Nephron progenitor cell (in vitro differentiated cells): ENCODE data around the gene OR4D9.
A peak's percentile ranks its signal among the peaks of the same experiment; 100 is the strongest.

Experiments
- DNase-seq: peaks from one replicate; pipeline ENCODE4 v3.0.0; 2021
- H3K27ac Mint-ChIP-seq: 2 replicates; pipeline ENCODE4 v1.8.0; 2021; ENCODE audit warnings: mild to moderate bottlenecking, moderate library complexity, mixed read lengths
- H3K27me3 Mint-ChIP-seq: 2 replicates; pipeline ENCODE4 v1.8.0; 2021; ENCODE audit warnings: mild to moderate bottlenecking, low read depth, mixed read lengths; ENCODE audit not compliant: poor library complexity
- H3K36me3 Mint-ChIP-seq: 2 replicates; pipeline ENCODE4 v1.8.0; 2021; ENCODE audit warnings: low read depth, mixed read lengths
- H3K4me1 Mint-ChIP-seq: 2 replicates; pipeline ENCODE4 v1.8.0; 2021; ENCODE audit warnings: mixed read lengths
- H3K4me3 Mint-ChIP-seq: 2 replicates; pipeline ENCODE4 v1.8.0; 2021; ENCODE audit warnings: mild to moderate bottlenecking, moderate library complexity, mixed read lengths
- H3K9me3 Mint-ChIP-seq: 2 replicates; pipeline ENCODE4 v1.8.0; 2021; ENCODE audit warnings: mild to moderate bottlenecking, moderate library complexity, mixed read lengths
- CTCF ChIP-seq: fragments of 200-600 bp; sonication (generic); IDR thresholded peaks from 2 replicates; pipeline ENCODE4 v1.5.0; 2021; ENCODE audit warnings: antibody characterized with exemption

OR4D9 gene

GRCh38 chr11:59510941-59511589, at the start of gene OR4D9:
Gene OR4D9 (plus strand): TSS chr11:59511539. CDS start chr11:59514913, 3,374 bp downstream.
- peaks cover 4% of the 10 kb centered on the region for H3K4me1 Mint-ChIP-seq
- TF ChIP-seq CTCF = no peak
- DNase-seq = no peak
- peaks cover 5% of the 10 kb centered on the region for H3K27me3 Mint-ChIP-seq
- no peaks in the 10 kb centered on the region for H3K36me3 Mint-ChIP-seq
- no peak within 1 kb of the TSS for H3K4me3 Mint-ChIP-seq
- H3K9me3 Mint-ChIP-seq = no peaks in the 10 kb centered on the region
- peak within 1 kb of the TSS; percentile 27 for H3K27ac Mint-ChIP-seq

GRCh38 chr11:59463190-59463641, 48.1 kb upstream of the OR4D9 start:
- Mint-ChIP-seq H3K4me1 (no peaks in the 10 kb centered on the region), H3K27ac (no peak overlapping the region), H3K4me3 (no peak overlapping the region), H3K27me3 (no peaks in the 10 kb centered on the region), H3K36me3 (no peaks in the 10 kb centered on the region), H3K9me3 (peaks cover 8% of the 10 kb centered on the region)
- TF ChIP-seq CTCF = no peak
- no peak for DNase-seq

GRCh38 chr11:59473015-59473414, 38.3 kb upstream of the OR4D9 start, which contains the start of gene OR4D10:
Gene OR4D10 (plus strand): TSS chr11:59473315. CDS start chr11:59477430, 4,115 bp downstream.
- Mint-ChIP-seq H3K9me3 (no peaks in the 10 kb centered on the region), H3K36me3 (no peaks in the 10 kb centered on the region), H3K4me1 (no peaks in the 10 kb centered on the region), H3K4me3 (no peak within 1 kb of the TSS), H3K27ac (no peak within 1 kb of the TSS), H3K27me3 (peaks cover 4% of the 10 kb centered on the region)
- no peak for TF ChIP-seq CTCF
- no peak for DNase-seq

GRCh38 chr11:59475176-59475575, 36.2 kb upstream of the OR4D9 start:
- Mint-ChIP-seq H3K27me3 (peaks cover 4% of the 10 kb centered on the region), H3K4me3 (no peak overlapping the region), H3K36me3 (no peaks in the 10 kb centered on the region), H3K9me3 (no peaks in the 10 kb centered on the region), H3K27ac (no peak overlapping the region), H3K4me1 (no peaks in the 10 kb centered on the region)
- no peak for TF ChIP-seq CTCF
- no peak for DNase-seq

GRCh38 chr11:59479906-59480305, 31.4 kb upstream of the OR4D9 start:
- DNase-seq = no peak
- no peak for TF ChIP-seq CTCF
- no peaks in the 10 kb centered on the region for H3K9me3 Mint-ChIP-seq
- H3K4me3 Mint-ChIP-seq = no peak overlapping the region
- H3K36me3 Mint-ChIP-seq = no peaks in the 10 kb centered on the region
- no peaks in the 10 kb centered on the region for H3K4me1 Mint-ChIP-seq
- no peak overlapping the region for H3K27ac Mint-ChIP-seq
- H3K27me3 Mint-ChIP-seq = no peaks in the 10 kb centered on the region

GRCh38 chr11:59480359-59480758, 31.0 kb upstream of the OR4D9 start:
- Mint-ChIP-seq H3K36me3 (no peaks in the 10 kb centered on the region), H3K9me3 (no peaks in the 10 kb centered on the region), H3K4me1 (no peaks in the 10 kb centered on the region), H3K27me3 (no peaks in the 10 kb centered on the region), H3K4me3 (no peak overlapping the region), H3K27ac (no peak overlapping the region)
- TF ChIP-seq CTCF = no peak
- DNase-seq = no peak
